Thoracic aorta (tissue), 2 donors: ENCODE measurements around the gene LCE1C. TPM values are rescaled to one million over a fixed set of nuclear protein-coding genes. Genes with fewer than 3 reads are reported as not detected.

Source experiments
- ATAC-seq: fragments of 150-250 bp; one replicate; pipeline ENCODE4 v1.8.0; 2017; ENCODE audit warnings: low read depth; ENCODE audit not compliant: insufficient number of reproducible peaks, low FRiP score
- DNase-seq: peaks from one replicate; pipeline ENCODE4 v3.0.0-alpha.2; 2020; ENCODE audit warnings: low spot score
- H3K27ac ChIP-seq, 2 donors: fragments of 200-600 bp; sonication (generic); 1 replicate in 1 of 2; 2 replicates in 1 of 2; pipeline ENCODE4 v1.5.1; 2016; ENCODE audit warnings: mild to moderate bottlenecking in 2 of 2, moderate library complexity in 2 of 2
- H3K27me3 ChIP-seq: fragments of 200-600 bp; sonication (generic); replicated peaks from 2 replicates; pipeline ENCODE4 v1.6.0; 2016; ENCODE audit warnings: mild to moderate bottlenecking; ENCODE audit not compliant: insufficient read depth
- H3K36me3 ChIP-seq: fragments of 200-600 bp; sonication (generic); one replicate; pipeline ENCODE4 v1.5.1; 2016
- H3K4me1 ChIP-seq, 2 donors: fragments of 200-600 bp; sonication (generic); 1 replicate in 1 of 2; 2 replicates in 1 of 2; pipeline versions ENCODE4 v1.5.1 to v1.6.0; 2016; ENCODE audit warnings: low read depth in 2 of 2, mild to moderate bottlenecking in 1 of 2; ENCODE audit not compliant: control insufficient read depth in 1 of 2
- H3K4me3 ChIP-seq: fragments of 200-600 bp; sonication (generic); 2 replicates; pipeline ENCODE4 v1.5.1; 2016; ENCODE audit warnings: mild to moderate bottlenecking
- H3K9me3 ChIP-seq: fragments of 200-600 bp; sonication (generic); 2 replicates; pipeline ENCODE4 v1.5.1; 2016
- CTCF ChIP-seq: fragments of 200-600 bp; sonication (generic); IDR thresholded peaks from one replicate; pipeline ENCODE4 v1.5.1; 2019; ENCODE audit warnings: antibody characterized with exemption
- total RNA-seq, 2 donors: library from RNA; depleted of rRNA; stranded (reverse); fragments of >200 nt; gene quantifications; one replicate each; pipeline versions ENCODE4 v1.1.0 to v1.2.3, GENCODE V29; 2016

Gene LCE1C
- total RNA-seq, 2 donors from 2014 or later: 2.8 TPM; not detected in 1

GRCh38 chr1:152761609-152762213 is 44.7 kb downstream of the LCE1C start:
- no peaks in the 10 kb centered on the region for H3K36me3 ChIP-seq
- ATAC-seq: no peak
- no peak overlapping the region for H3K4me3 ChIP-seq
- H3K27me3 ChIP-seq: no peaks in the 10 kb centered on the region
- H3K27ac ChIP-seq: no peak overlapping the region
- H3K9me3 ChIP-seq: no peaks in the 10 kb centered on the region
- no peaks in the 10 kb centered on the region for H3K4me1 ChIP-seq
- TF ChIP-seq CTCF: no peak
- no peak for DNase-seq

GRCh38 chr1:152760551-152761190 is 45.8 kb downstream of the LCE1C start:
- no peaks in the 10 kb centered on the region for H3K9me3 ChIP-seq

DNA sequence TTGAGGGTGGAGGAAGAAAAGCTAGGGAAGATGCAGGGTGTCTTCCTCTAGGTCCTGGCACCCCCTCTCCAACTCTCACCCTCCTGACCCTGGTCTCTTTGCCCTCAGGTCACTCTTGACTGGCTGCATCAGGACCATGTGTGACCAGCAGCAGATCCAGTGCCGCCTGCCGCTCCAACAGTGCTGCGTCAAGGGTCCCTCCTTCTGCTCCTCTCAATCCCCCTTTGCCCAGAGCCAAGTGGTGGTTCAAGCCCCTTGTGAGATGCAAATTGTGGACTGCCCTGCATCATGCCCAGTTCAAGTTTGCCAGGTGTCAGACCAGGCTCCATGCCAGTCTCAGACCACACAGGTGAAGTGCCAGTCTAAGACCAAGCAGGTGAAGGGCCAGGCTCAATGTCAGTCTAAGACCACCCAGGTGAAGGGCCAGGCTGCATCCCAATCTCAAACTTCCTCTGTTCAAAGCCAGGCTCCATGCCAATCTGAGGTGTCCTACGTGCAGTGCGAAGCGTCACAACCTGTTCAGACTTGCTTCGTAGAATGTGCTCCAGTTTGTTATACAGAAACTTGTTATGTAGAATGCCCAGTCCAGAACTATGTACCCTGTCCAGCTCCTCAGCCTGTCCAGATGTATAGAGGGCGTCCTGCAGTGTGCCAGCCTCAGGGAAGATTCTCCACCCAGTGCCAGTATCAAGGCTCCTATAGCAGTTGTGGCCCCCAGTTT is 46.8 kb downstream of the LCE1C start:
- DNase-seq (no peak), ATAC-seq (no peak)
- Histone ChIP-seq H3K9me3 (no peaks in the 10 kb centered on the region), H3K36me3 (no peaks in the 10 kb centered on the region), H3K4me3 (no peak overlapping the region), H3K4me1 (no peaks in the 10 kb centered on the region), H3K27ac (no peak overlapping the region), H3K27me3 (no peaks in the 10 kb centered on the region)
- no peak for TF ChIP-seq CTCF

More at GRCh38 chr1:152760551-152761190, 45.8 kb downstream of the LCE1C start:
- DNase-seq (no peak), ATAC-seq (no peak)
- Histone ChIP-seq H3K27ac (no peak overlapping the region), H3K4me1 (no peaks in the 10 kb centered on the region), H3K4me3 (no peak overlapping the region), H3K27me3 (no peaks in the 10 kb centered on the region), H3K36me3 (no peaks in the 10 kb centered on the region)
- no peak for TF ChIP-seq CTCF

DNA sequence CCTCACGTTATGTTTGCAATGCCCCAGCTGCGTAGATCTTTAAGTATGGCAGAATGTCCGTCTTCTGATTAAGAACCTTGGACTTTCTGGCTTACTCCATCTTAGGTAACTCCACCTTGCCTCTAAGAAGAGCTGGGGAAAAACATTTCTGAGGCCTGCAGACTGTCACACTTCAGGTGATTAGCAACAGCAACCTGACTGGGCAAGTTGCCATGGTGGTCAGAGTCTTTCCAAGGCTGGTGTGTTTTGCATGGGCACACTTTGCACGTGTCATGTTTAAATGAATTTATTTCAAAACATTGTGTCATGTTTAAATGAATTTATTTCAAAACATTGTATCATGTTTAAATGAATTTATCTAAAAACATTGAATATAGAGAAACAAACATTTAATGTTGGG is 47.8 kb downstream of the LCE1C start:
- DNase-seq: no peak
- Histone ChIP-seq H3K27ac (no peak overlapping the region), H3K4me1 (no peaks in the 10 kb centered on the region), H3K36me3 (no peaks in the 10 kb centered on the region), H3K4me3 (no peak overlapping the region), H3K27me3 (no peaks in the 10 kb centered on the region), H3K9me3 (no peaks in the 10 kb centered on the region)
- TF ChIP-seq CTCF: no peak
- no peak for ATAC-seq

DNA sequence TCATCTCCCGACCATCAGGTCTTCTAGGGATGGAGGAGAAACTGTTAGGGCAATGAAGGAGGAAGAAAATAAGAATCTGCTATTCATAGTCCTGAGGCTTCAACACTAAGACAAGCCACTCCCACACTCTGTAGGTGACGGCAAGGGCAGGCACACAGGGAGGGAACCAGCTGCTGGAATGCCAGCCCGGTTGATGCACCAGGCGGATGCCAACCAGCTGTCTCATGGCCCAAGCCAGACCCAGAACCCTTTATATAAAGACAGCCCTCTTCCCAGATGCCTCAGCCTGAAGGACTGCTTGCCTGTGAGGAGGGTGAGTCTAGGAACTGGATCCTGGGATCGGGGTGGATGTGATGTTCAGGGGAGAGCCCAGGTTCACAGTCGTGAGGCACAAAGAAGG is 48.7 kb downstream of the LCE1C start, which contains the start of gene KPRP:
KPRP (plus strand) TSS at position 279 of the 400 bp plus-strand sequence. CDS start 1,564 bp downstream, outside the sequence.
- H3K4me3 ChIP-seq: no peak within 1 kb of the TSS
- no peak within 1 kb of the TSS for H3K27ac ChIP-seq
- no peaks in the 10 kb centered on the region for H3K36me3 ChIP-seq
- ATAC-seq (no peak), DNase-seq (no peak)
- no peak for TF ChIP-seq CTCF
- no peaks in the 10 kb centered on the region for H3K27me3 ChIP-seq
- no peaks in the 10 kb centered on the region for H3K4me1 ChIP-seq
- H3K9me3 ChIP-seq: no peaks in the 10 kb centered on the region
